HG02884 (cell line): ENCODE measurements around the gene TRABD.

ENCODE experiments used
- ATAC-seq: cut with Tn5 transposase; IDR thresholded peaks from one replicate; pipeline ENCODE4 v1.9.1; 2021; ENCODE audit warnings: mild to moderate bottlenecking, moderate library complexity; ENCODE audit not compliant: unreplicated experiment

Gene TRABD

DNA sequence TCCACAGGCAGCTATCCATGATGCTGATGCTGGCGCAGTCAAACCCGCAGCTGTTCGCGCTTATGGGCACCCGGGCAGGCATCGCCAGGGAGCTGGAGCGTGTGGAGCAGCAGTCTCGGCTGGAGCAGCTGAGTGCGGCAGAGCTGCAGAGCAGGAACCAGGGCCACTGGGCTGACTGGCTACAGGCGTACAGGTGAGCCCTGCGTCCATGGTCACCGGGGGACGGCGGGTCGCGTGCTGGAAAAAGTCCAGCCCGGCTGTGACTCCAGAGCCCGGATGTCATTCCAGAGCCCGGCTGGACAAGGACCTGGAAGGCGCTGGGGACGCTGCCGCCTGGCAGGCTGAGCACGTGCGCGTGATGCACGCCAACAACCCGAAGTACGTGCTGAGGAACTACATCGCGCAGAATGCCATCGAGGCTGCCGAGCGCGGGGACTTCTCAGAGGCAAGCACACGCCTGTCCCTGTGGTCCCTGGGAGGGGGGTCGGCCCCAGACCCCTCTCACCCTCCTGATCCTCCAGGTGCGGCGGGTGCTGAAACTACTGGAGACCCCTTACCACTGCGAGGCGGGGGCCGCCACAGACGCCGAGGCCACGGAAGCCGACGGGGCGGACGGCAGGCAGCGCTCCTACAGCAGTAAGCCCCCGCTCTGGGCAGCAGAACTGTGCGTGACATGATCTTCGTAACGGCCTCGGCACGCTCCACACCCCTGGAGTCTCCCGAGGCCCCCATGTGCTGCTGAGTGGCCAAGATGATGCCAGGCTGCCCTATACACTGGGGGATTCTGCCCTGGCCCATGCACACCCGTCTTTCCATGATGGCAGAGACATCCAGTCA lies 31.2 kb downstream of the TRABD start:
- ATAC-seq: no peak

- ATAC-seq: no peak
Measured at GRCh38 chr22:50217543-50218152, 31.9 kb downstream of the TRABD start.

- no peak for ATAC-seq
Measured at GRCh38 chr22:50218153-50218995, 32.7 kb downstream of the TRABD start.

GRCh38 chr22:50218996-50219727 lies 33.4 kb downstream of the TRABD start:
- no peak for ATAC-seq

- no peak for ATAC-seq
Measured at GRCh38 chr22:50219800-50220602, 34.3 kb downstream of the TRABD start.

DNA sequence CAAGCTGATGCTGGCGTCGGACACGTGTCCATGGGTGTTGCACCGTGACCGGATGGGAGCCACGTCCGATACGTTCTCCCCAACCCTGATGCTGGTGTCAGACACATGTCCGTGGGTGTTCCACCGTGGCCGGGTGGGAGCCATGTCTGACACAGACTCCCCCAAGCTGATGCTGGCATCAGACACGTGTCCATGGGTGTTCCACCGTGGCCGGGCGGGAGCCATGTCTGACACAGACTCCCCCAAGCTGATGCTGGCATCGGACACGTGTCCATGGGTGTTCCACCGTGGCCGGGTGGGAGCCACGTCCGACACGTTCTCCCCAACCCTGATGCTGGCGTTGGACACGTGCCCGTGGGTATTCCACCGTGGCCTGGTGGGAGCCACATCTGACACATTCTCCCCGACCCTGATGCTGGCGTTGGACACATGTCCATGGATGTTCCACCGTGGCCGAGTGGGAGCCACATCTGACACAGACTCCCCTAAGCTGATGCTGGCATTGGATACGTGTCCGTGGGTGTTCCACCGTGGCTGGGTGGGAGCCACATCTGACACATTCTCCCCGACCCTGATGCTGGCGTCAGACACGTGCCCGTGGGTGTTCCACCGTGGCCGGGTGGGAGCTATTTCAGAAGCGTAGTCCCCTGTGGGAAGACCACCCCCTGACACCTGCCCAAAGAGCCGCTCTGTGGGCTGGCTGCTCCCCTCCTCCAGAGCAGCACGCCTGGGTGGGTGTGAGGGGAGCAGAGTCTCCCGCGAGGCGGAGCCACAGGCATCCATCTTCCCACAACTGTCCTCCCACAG lies 35.1 kb downstream of the TRABD start:
- ATAC-seq: no peak

GRCh38 chr22:50221410-50222300 lies 35.9 kb downstream of the TRABD start:
- ATAC-seq: no peak

- no peak for ATAC-seq
Measured at GRCh38 chr22:50222508-50222907, 36.8 kb downstream of the TRABD start.

DNA sequence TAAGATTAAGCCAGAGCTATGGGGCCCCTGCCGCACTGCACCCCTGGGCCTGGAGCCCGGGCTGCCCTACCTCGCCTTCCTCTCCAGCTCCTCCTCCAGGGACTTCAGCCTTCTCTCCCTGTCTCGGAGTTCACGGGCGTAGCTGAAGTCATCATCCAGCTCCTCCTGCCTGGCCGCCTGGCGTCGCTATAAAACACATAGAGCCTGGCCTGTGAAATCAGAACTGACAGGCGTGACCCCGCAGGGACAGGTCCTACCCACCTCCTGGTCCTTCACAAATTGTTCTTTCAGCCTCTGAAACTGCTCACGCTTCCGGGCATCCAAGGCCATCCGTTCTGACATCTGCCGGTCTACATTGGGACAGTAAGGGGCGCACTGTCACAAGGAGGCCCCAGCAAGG lies 38.4 kb downstream of the TRABD start:
- ATAC-seq: no peak

DNA sequence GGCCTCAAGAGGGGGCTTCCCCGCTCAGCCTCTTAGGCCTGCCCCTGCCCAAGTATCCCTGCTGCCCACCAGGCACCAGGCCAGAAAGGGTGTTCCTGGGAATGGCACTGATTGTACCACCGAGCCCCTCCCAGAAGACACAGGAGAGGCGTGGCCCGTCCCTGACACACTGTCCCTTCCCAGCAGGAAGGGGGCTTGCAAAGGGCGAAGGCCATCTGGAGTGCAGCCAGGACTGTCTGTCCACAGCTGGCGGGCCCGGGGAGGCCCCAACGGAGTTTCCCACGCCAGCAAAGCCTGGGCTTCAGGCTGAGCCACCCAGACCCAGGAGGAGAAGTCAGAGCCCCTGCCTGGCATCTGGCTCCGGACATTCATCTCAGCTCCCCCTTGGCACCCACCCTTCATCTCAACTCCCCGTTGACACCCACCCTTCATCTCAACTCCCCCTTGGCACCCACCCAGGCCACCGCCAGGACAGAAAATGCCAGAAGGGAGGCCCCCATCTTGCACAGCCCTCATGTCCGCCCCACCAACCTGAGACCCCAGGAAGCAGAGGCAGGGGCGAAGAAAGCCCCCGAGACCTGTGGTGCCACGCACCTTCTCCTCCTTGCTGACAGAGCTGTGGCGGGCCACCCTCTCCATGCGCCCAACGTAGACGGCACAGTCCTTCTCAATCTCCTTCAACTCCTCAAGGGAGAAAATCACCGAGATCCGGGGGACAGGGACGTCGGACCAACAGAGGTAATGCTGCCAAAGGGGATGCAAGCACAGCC lies 39.7 kb downstream of the TRABD start:
- ATAC-seq: no peak

GRCh38 chr22:50226063-50226874 lies 40.6 kb downstream of the TRABD start:
- ATAC-seq: no peak

- no peak for ATAC-seq
Measured at GRCh38 chr22:50226875-50227165, 41.1 kb downstream of the TRABD start.

- no peak for ATAC-seq
Measured at GRCh38 chr22:50227579-50228215, 42.0 kb downstream of the TRABD start.

DNA sequence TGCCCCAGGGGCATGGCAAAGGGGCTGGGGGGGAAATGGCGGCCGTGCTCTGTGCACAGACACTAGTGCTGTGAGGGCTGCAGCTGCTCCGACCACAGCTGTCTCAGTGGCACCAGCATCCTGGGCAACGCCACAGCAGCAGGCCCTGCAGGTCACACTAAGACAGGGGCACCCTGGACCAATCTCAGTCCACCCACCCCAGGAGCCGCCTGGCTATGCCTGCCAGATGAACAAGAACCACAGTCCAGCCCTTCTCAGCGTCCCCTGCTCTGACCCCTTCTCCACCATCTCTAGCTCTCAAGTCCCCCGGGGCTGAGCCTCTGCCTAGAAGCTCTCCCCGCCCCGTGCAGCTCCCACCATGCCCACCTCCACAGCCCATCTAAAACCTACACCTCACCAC lies 42.7 kb downstream of the TRABD start:
- no peak for ATAC-seq

- no peak for ATAC-seq
Measured at GRCh38 chr22:50229370-50229769, 43.7 kb downstream of the TRABD start.

GRCh38 chr22:50232481-50233151 lies 46.9 kb downstream of the TRABD start:
- no peak for ATAC-seq
